ENCODE data around the gene PARD3B.

Gene PARD3B

DNA sequence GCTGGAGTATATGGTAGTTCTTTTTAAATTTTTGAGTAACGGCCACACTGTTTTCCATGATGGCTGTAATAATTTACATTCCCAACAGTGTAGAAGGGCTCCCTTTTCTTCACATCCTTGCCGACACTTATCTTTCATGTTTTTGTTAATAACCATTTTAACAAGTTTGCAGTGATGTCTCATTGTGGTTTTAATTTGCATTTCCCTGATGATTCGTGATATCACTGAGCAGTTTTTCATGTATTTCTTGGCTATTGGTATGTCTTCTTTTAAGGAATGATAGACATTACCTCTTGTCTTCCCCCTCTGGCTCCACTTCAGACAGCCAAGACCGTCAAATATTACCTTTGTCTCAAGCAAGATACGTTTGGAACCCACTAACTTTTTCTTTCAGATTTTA, 765.9 kb downstream of the PARD3B start:
- DNase-seq = no peak

DNA sequence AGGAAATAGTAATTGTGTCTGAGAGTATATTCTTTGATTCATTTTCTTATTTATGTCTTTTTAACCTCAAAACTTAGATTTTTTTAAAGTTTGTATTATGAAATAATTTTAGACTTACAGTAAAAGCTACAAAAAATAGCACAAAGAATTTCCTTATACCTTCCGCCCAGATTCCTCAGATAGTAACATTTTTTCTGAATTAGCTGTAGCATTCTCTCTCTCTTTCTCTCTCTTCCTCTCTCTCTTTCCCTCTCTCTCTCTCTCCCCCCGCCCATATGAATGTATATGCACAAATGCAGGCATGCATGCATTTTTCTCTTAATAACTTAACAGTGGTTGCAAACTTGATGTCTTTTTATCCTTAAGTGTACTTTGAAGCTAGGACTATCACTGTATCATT, 776.0 kb downstream of the PARD3B start:
- no peak for DNase-seq

DNA sequence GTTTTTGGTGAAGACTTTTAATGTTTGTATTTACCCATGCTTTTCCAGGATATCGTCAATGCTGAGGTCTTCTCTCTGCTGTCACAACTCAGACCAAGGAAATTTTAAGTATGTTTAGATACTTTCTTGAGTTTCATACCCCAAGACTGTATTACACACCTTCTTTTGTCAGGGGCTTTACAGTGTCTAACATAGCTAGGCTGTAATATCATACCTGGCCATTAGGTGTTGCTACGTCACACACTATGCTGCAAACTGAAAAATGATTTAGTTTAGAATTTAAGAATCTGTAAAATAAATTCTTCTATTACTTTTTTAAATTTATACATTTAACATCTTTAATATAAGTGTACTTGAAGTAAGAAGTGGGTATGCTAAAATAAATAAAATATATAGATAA, 778.7 kb downstream of the PARD3B start:
- DNase-seq = no peak

DNA sequence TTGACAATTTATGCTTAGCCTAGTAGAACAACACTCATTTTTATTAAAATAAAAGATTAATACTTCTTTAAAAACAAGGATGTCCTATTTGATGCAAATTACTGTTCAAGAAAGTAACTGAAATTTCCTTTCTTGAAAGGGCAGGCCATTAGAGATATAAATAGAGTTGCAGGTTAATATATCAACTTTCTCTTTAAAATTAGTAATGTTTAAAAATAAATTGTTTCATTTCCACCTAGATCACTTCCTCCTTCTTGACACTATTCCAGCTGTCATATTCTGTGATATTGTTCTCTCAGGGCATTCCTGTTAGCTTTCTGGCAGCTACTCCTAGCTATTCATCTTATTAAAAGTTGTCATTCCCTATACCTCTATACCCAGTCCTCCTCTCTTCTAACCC, 779.1 kb downstream of the PARD3B start:
- no peak for DNase-seq

DNA sequence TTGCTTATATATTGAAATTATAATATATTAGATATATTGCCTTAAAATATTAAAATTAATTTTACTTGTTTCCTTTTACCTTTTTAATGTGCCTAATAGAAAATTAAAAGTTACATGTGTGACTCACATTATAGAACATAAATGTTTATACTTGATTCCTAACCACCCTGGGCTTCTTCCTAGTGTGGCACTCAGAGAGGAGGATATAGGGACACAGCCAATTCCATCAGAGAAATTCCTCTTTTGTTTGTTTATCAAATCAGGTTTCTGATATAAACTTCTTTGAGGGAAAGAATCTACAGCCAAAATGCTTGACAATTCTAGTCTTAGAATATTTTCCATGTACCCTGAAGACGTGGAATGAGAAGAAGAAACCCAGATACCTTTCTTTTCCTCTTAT, 788.1 kb downstream of the PARD3B start:
- DNase-seq = no peak

DNA sequence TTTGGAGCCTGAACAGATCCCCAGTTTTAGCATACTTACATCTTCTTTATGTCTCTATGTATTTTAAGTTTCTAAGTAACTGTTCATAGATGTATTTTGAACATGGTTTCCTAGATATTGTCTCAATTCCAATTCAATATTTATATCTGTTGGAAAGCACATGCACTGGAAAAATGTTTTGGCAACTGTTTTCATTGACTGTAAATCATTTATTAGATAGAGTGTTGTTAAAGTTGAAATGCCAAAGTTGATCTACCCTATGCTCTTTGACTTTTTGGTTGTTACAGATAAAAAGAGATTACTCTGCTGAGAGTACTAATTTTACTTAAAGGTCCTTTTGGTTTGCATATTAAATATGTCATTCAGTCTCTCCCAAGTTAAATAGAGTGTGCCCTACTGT, 792.0 kb downstream of the PARD3B start:
- DNase-seq = no peak

DNA sequence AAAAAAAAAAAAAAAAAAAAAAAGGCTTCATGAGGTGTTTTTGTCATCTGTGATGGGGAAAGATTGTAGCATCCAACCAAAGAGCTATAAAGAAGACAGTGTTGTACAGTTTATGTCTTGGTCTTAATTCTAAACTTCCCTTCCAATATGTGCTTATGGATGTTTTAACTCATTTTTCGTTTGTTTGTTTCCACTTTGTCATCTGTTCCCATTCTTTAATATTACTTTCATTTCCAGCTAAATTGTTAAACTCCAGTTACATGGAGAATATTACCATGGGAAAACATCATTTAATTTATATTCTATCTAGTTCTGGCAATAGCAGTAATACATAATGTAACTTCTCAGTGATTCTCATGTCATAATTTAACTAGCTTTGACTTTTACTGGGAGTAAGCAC, 792.9 kb downstream of the PARD3B start:
- no peak for DNase-seq

DNA sequence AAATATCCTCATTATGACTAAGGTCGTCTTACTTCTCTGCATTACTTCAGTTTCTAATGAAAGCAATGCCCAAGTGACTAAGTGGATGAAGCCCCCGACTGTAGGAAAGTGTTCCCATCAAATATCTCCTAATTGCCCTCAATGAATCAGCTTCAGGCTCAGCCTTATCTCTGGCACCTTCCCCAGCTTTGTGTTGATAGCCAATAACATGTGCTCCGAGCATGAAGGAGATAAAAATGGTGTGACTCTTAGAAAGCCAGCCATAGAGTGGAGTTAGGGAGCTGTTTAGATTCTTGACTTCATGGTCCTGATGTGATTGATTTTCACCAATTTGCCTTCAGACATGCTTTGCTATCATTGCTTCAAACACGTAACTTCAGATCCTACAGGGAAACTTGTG, 797.8 kb downstream of the PARD3B start:
- no peak for DNase-seq

DNA sequence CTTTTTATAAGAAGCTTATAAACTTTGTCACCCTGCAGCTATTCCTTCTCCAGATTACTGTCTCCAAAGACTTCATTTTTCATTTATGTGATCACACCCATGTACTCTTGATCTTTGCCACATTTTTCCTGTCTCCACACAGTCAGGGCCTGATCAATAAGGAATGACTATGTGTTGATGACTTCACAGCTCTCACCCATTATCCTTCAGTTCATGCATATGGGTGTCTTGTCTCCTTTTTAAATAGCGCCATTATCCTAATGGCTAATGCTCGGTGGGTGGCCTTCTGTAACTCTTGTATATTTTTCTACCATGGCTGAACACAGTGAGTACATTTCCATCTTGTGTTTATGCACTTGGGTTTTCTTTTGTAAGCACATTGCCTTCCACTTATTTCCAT, 801.4 kb downstream of the PARD3B start:
- no peak for DNase-seq

DNA sequence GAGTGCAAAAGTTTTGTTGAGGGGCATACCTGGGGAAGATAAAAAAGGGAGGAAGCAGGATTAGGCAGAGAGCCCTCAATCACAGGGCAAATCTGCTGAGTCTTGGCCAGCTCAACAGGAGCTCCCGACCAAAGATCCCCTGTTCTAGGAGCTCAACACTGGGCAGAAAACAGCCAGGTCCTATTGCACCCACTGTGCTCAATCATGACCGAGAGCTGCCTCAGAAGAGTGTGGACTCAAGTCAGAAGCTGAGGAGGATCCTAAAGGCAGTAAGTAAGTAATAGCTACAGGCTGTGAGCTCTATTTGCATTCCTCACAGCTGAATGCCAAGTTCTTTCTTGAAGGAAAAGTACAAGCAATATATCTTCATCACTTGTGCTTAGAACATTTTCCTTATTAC, 802.6 kb downstream of the PARD3B start:
- DNase-seq = no peak

DNA sequence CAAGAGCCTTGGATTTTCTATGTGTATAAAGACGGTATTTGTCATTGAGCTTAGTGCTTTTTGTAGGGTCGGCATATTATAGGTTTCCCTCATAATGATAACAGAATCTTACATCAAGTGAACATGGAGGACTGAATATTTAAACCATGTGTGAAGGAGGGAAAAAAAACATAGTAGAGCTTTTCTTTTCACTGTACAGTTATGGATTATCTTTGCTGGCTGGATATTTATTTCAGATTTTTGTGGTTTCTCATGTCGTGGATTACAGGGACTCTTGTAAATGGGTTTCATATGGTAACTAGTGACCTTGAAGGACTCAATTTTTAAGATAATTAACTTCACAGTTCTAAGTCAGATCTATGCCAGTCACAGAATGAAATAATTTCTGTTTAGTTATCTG, 806.8 kb downstream of the PARD3B start:
- DNase-seq = no peak

DNA sequence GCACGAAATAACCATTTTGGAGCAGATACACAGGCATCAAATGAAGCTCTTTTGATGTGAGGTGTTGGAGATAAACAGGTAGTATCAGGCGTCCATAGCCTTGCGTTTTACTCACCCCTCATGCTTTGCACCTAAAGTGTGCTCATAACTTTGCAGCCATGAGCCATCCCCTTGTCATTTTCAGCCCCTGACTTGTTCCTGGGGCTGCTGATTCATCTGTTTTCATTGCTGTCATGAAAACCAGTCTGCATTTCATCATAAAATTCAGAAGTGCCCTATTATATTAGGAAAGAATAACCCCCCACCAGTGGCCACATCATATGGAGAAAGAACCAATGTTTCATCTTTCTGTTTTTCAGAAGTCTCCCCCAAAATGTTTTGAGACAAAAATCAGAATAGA, 807.3 kb downstream of the PARD3B start:
- no peak for DNase-seq

DNA sequence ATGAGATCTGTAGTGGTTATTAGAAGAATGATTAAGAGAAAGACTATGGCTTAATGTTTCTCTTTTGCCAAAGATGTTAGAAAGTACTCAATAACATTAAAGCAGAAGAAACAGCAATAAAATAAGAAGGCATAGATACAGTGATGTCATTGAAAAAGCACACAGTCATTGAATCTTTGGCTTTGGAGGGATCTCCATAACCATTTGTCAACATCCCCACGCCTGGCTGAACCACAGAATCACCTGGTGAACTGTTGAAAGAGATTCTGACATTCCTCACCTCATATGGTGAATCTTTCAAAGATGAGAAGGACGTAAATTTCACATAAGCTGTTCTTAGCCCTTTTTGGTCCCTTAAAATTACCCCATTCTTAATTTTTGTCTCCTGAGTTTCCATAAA, 812.5 kb downstream of the PARD3B start:
- DNase-seq = no peak

DNA sequence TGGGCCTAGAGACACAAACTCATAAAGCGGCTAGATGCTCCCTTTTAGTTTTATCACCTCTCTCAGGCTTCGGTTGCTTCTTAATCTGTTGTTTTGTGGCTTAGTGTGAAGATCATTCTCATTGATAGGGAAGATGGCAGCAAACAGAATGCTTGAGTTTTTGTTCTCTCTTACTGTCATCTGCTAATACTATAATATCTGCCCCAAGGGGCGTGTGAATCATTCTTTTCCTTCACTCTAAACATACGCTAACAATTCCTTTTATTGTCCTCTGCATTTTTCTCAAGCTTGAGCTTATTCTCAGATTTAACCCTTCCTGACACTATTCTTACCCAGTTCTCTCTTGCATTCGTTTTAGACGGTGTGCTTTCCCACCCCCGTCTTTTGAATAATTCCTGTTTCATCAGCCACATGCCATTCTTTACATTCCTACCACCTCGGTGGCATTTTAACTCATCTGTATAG, 813.1 kb downstream of the PARD3B start:
- no peak for DNase-seq

DNA sequence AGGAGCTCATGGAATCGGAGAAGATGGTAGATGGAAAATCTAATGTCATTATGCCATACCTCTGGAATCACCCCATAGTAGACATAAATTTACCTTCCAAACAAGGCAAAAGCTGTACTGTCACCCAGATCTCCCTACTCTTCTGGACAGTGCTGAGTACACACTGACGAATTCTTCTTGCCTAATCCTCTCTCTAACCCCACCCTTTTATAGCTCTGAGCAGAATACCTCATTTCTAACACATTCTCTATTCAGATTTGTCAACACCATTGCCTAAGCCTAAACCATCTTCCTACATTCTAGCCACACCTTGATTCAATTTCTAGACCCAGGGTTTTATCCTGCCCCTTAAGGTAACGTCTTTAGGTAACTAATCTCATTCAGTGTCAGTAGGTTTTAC, 816.0 kb downstream of the PARD3B start:
- no peak for DNase-seq

DNA sequence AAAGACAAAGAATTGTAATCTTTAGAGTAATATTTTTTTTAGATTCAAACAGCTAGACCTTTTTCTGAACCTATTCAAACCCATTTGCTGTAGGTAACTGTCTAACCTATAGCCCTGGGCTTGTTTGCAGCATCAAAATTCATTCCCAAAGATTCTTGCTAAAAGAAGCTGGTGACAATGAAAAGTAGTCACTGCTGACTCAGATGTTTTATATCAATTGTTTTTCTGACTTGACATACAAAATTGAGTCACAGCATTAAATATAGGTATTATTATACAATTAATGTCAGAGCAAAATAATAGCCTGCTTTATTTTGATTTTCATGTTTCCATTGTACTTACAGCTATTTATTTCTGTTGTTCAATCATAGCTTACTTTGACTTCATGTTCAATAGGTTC, 816.7 kb downstream of the PARD3B start:
- DNase-seq = no peak

DNA sequence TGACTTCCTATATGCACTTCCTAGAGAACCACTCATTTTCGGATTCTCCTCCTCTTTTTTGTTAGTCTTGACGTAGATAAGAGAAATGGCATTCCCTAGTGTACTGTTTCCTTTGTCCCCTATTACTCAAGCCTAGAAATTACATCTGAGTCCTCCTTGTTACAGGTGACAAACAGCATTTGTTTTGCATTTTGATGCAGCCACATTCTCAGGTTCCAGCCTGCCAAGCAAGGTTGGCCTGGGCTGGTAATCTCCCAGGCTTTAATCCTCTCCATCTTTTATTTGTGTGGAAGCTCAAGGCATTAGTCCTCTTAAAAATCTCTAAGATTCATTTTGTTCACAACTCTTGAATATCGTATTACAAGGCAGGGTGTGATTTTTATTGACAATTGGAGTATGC, 819.0 kb downstream of the PARD3B start:
- no peak for DNase-seq

DNA sequence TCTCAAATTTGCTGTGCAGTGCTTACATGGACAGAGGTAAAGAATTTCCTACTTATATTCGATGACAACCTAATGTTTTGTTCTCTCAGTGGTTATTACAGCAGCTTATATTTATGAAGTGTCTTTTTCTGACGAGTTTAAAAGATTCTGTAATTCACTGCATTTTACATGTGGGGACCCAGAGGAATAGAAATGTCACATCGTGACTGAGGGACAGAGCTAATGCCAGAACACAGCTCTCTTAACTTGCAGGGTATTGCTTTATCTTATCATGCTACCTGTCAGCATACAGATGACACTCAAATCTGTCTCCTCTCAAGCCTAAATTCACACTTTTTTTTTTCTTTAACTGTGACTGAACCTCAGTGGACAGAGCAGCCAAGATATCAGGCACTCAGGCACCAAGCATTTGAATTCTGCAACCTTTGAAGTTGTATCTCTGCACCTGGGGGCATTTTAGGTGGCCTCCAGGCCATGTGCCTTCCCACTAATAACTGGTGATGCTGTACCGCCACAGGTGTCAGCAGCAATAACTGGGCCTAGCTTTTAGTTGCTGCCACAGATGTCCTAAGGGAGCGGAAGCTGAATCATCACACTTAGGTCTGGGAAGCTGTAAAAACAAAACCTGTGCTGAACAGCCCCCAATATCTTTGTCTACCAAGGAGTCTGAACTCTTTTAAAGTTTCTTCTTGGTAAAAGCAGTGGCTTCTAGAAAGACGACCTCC, 821.2 kb downstream of the PARD3B start:
- no peak for DNase-seq

DNA sequence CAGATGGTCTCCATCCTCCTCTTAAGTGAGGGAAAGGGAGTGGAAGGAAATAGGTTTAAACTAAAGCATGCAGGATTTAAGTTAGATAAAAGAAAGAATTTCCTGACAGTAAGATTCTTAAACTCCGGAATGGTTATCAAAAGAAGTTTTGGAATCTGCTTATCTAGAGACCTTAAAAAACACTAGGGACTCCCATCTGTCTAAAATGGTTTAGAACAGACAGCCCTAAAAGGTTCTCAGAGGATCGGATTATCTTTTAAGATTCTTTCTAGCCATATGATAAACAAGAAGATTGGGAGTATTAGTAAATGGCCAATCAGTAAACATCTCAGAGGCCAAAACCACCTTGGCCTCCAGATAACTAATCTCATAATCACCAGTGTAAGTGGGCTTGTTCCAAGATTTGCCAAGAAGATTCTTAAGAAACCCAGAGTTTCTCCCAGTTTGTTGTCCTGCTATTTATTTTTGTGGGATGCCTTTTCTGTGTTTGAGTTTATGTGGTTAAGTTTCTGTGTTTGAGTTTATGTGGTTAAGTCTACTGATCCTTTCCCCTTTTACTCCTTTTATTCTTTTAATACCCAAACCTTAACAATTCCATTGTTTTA, 822.2 kb downstream of the PARD3B start:
- DNase-seq = no peak

DNA sequence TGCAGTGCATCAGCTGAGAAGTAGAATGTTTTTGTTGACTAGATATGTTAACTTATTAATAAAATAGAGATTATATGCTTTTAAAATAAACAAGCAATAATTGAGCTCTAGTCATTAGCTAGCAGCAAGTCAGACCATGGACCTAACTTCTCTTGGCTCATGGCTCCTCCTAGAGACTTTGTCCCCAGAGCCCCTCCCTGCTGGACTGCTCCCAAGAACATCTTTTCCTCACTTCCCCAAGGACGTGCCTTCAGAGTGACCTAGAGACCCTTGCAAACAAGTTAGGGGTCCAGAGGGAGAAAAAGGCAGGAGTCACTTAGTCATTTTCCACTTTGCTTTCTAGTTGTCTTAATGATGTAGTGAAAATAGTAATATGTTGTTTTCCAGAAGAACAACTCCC, 824.5 kb downstream of the PARD3B start:
- DNase-seq = no peak

DNA sequence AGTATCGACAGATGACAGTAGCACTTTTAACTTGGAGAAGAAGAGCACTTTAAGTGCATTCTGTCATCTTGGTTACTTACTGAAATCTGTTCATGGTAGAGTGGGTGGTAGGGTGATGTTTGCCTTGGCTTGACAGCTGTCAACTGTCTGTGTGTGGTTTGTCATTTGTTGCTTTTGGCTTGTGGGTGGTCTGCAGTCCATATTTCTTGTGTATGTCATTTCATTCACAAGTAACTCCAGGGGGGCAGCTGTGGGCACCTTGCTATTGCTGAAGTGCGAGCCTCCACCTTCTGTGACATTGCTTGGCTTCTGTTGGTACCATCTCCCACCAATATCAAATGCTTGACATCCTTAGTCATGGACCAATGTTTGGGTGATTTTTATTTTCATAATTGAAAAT, 825.5 kb downstream of the PARD3B start:
- DNase-seq = no peak

DNA sequence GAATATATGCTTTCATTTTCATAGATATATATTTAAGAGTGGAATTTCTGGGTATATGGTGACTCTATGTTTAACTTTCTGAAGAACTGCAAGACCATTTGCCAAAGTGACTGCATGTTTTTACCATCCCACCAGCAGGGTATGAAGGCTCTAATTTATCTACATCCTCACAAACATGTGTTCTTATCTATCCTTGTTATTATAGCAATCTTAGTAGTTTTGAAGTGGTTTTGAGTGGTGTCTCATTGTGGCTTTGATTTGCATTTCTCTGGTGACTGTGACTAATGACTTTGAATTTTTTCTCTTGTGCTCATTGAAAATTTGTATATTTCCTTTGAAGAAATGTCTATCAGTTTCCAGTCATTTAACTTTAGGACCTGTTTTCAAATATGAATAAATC, 826.9 kb downstream of the PARD3B start:
- no peak for DNase-seq

DNA sequence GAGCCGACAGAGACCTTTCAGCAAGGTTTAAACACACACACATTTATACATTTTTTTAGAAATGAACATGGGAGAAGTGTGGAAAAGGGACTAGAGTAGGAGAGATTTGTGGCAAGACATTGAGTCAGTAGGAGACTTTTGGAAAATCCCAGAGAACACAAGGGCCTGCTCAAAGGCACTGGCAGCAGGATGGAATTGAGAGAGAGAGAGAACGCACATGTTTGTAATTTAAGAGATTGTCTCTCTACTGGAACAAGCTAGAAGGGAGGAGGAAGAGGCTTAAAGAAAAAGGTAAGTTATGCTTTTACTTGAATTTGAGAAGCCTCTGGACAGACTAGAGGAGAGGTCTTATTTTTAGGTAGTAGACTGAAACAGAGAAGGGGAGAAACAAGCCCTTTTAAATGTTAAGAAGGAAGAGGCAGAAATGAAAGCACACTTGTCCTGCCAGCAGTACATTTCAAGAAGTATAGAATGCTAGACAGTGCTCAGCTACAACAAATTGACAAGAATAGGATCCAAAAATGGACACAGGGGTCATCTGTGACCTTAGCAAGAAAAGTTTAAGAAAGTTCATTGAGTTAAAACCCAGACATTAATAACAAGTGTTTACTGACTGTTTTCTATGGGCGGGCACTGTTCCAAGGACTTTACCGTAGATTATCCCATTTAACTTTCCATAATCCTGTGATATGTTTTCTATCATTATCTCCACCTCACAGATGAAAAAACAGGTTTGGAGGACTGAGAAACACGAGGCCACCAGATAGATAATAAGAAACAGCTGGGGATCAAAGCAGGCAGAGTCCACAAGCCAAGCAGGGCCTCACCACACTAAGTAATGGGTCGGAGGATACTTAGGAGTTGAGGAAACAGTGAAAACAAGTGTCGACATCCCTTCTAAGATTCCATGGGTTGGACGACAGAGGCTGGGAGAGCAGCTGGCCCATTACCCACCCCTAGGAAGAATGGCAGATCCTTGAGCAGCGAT, 830.5 kb downstream of the PARD3B start:
- DNase-seq = no peak

DNA sequence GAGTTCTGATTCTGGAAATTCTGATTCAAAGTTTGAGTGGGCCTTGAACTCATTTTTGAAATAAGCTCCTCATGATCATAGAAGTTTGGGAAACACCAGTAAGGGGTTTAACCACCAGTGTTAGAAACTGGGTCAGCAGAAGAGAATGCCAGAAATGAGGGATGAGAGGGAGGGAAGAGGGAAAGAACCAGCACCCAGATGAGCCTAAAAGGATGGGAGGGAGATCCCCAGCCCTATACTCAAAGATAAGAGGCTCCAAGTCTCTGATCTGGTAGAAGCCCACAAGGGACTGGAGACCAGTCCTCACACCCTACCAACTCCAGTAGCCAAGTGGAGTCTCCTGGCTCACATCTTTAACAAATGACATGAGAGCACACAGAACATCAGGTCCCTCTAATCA, 832.0 kb downstream of the PARD3B start:
- peak in 1 of 2 experiments; percentile 17 for DNase-seq
